Measurements from ENCODE around the gene EDN1. TPM values are rescaled to one million over a fixed set of nuclear protein-coding genes. Genes with fewer than 3 reads are reported as not detected.

Gene EDN1
- total RNA-seq, 1 donor from 2014 or later, result 2.9 TPM

DNA sequence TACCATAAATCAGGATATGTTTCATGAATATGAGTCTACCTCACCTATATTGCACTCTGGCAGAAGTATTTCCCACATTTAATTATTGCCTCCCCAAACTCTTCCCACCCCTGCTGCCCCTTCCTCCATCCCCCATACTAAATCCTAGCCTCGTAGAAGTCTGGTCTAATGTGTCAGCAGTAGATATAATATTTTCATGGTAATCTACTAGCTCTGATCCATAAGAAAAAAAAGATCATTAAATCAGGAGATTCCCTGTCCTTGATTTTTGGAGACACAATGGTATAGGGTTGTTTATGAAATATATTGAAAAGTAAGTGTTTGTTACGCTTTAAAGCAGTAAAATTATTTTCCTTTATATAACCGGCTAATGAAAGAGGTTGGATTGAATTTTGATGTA is 6.4 kb downstream of the EDN1 start:
- no peak for DNase-seq (ENCODE audit: low read depth)

DNA sequence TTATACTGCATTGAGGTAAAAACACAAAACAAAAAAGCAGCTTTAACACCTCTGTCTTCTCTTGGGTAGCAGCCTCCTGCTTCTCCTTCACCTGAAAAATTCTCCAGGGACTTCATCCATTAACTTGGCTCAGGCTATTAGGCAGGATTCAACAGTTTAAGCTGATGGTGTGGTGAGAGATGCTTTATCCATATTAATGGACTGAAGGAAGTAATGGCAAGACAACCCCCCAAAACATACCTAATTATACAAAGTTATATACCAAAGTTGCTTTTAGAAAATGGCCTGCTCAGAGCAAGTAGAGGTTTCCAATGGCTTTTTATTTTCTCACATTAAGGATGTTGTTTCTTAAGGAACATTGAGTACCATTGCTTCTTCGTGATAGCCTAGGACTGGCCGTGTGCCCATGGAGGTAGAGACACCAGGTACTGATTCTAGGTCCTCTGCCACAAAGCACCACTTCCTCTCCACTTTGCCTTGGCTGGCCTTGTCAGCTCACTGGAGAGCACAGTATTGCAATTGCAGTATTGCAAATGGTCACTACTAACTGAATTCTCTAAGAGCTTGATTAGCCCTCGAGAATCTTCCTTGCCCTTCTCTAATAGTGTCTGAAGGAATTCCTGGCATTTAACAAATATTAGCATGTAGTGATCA is 7.3 kb downstream of the EDN1 start:
- no peak for TF ChIP-seq CTCF (IDR thresholded peaks at IDR 0.05; ENCODE audit: insufficient read depth, low read length, severe bottlenecking)
- peaks cover 1% of the 10 kb centered on the region for H3K36me3 ChIP-seq (ENCODE audit: control insufficient read depth, insufficient read depth, low read length)
- H3K4me3 ChIP-seq (ENCODE audit: low read depth, low read length), result no peak overlapping the region
- FAIRE-seq (no peak), DNase-seq (ENCODE audit: low read depth) (no peak)
- H3K27me3 ChIP-seq (ENCODE audit: control insufficient read depth, insufficient read depth, low read length), result no peaks in the 10 kb centered on the region

More for the DNA sequence above, 6.4 kb downstream of the EDN1 start:
- Histone ChIP-seq H3K36me3 (ENCODE audit: control insufficient read depth, insufficient read depth, low read length) (peaks cover 1% of the 10 kb centered on the region), H3K27me3 (ENCODE audit: control insufficient read depth, insufficient read depth, low read length) (no peaks in the 10 kb centered on the region), H3K4me3 (ENCODE audit: low read depth, low read length) (no peak overlapping the region)
- FAIRE-seq, result no peak
- no peak for TF ChIP-seq CTCF (IDR thresholded peaks at IDR 0.05; ENCODE audit: insufficient read depth, low read length, severe bottlenecking)

DNA sequence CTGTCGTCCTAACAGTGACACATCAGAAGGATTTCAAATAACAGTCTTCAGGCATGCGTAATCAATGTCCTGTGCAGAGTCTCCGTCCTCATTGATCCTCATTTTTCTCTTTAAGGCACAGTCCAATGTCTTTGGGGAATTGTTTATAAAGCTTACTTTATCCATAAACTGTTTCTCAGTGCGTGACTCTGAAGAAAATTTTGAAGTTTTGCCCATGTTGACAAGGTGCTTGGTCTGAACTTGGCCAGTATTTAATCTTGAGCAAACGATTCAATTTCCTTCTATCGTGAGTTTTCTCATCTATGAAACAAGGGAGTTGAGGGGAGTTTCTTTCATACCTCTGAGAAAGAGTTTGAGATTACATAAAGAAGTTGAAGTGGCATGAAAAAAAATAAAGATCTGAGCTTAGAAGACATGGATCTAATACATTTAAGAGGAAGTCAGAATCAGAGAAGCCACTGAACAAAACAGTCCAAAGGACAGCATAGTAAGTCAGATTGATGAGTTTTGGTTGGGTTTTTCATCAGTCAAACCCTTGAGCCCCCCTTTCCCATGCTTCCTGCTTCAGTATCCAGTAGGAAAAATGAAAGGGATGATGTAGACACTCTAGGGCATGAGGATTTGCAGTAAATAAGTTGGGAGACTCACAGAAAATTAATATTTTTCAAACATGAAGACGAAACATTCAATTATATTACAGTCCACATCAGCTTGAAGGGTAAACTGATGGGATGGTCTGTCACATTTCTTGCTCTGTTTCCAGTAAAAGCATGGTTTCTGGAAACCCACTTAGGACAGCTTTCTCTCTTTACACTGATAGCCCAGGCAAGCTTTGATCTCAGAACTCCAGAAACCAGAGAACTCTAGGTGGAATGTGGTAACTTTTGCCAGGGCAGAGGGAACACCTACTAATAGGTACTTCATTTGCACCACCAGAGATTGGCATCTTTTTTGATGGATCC is 8.1 kb downstream of the EDN1 start:
- no peak overlapping the region for H3K4me3 ChIP-seq (ENCODE audit: low read depth, low read length)
- no peak for TF ChIP-seq CTCF (IDR thresholded peaks at IDR 0.05; ENCODE audit: insufficient read depth, low read length, severe bottlenecking)
- FAIRE-seq (no peak), DNase-seq (ENCODE audit: low read depth) (no peak)
- H3K27me3 ChIP-seq (ENCODE audit: control insufficient read depth, insufficient read depth, low read length), result no peaks in the 10 kb centered on the region
- H3K36me3 ChIP-seq (ENCODE audit: control insufficient read depth, insufficient read depth, low read length), result no peaks in the 10 kb centered on the region

DNA sequence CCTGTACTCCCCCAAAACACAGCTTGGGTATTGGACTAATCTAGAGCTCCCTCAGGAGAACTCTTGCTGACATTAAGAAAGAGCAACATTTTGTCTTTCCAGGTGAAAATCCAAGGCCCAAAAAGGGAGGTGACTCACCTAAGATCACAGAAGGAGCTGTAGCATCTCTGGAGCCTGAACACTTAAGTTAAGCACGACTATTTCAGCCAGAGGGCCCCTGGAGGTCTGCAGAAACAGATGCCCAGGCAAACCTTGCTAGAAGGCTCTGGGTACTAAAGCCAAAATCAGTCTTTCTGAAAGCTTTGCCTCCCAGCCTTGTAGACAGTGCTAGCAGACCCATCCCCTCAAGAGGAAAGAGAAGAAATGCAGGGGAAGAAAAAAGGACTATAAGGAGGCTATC is 8.8 kb downstream of the EDN1 start:
- FAIRE-seq (no peak), DNase-seq (ENCODE audit: low read depth) (no peak)
- H3K36me3 ChIP-seq (ENCODE audit: control insufficient read depth, insufficient read depth, low read length), result no peaks in the 10 kb centered on the region
- TF ChIP-seq CTCF (IDR thresholded peaks at IDR 0.05; ENCODE audit: insufficient read depth, low read length, severe bottlenecking), result no peak
- no peaks in the 10 kb centered on the region for H3K27me3 ChIP-seq (ENCODE audit: control insufficient read depth, insufficient read depth, low read length)
- no peak overlapping the region for H3K4me3 ChIP-seq (ENCODE audit: low read depth, low read length)

DNA sequence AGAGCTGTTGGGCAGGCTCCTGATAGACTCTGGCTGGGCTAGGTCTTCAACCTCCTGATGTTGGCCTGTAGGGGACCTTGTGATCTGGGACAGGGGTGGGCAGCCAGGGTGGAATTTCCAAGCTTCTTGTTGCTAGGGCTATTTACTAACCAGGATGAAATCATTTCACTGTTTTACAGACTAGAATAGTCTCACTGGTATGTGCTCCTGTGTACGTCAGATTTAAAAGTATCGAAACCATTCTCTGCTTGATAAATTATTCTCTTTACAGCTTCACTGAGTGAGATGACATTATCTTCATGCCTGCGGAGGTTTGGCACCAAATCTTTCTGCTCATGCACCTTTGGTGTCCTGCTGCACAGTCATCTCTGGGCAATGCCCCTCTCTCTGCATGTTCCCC is 10.9 kb downstream of the EDN1 start:
- Histone ChIP-seq H3K36me3 (ENCODE audit: control insufficient read depth, insufficient read depth, low read length) (no peaks in the 10 kb centered on the region), H3K4me3 (ENCODE audit: low read depth, low read length) (no peak overlapping the region), H3K27me3 (ENCODE audit: control insufficient read depth, insufficient read depth, low read length) (no peaks in the 10 kb centered on the region)
- TF ChIP-seq CTCF (IDR thresholded peaks at IDR 0.05; ENCODE audit: insufficient read depth, low read length, severe bottlenecking), result no peak
- no peak for DNase-seq (ENCODE audit: low read depth)
- FAIRE-seq, result no peak
